Measurements from ENCODE around the gene KDM5A. TPM values are rescaled to one million over a fixed set of nuclear protein-coding genes. Genes with fewer than 3 reads are reported as not detected.
A peak's percentile ranks its signal among the peaks of the same experiment; 100 is the strongest.

The KDM5A gene
- total and polyA plus RNA-seq, 3 donors from 2014 or later = 41.7 to 127 (median 113) TPM

DNA sequence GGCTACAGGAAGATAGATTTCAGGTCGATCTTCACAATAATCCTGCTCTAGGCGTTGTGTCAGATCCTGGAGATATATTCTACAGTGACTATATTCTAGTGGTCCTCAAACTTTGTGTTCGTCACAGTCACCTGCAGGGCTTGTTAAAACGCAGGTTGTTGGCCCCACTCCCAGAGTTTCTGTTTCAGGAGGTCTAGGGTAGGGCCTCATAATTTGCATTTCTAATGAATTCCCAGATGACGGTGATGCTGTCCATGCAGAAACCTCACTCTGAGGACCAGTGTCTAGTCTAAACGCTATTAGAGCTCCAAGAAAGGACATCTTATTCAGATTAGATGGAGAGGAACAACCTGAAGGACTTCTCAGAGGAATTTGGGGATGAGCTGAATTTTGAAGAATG lies 113.3 kb downstream of the KDM5A start:
- DNase-seq = no peak
- no peak overlapping the region for H3K4me3 ChIP-seq
- TF ChIP-seq POLR2A (IDR thresholded peaks at IDR 0.05) = no peak
- TF ChIP-seq, protein P1, sequence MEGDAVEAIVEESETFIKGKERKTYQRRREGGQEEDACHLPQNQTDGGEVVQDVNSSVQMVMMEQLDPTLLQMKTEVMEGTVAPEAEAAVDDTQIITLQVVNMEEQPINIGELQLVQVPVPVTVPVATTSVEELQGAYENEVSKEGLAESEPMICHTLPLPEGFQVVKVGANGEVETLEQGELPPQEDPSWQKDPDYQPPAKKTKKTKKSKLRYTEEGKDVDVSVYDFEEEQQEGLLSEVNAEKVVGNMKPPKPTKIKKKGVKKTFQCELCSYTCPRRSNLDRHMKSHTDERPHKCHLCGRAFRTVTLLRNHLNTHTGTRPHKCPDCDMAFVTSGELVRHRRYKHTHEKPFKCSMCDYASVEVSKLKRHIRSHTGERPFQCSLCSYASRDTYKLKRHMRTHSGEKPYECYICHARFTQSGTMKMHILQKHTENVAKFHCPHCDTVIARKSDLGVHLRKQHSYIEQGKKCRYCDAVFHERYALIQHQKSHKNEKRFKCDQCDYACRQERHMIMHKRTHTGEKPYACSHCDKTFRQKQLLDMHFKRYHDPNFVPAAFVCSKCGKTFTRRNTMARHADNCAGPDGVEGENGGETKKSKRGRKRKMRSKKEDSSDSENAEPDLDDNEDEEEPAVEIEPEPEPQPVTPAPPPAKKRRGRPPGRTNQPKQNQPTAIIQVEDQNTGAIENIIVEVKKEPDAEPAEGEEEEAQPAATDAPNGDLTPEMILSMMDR (IDR thresholded peaks at IDR 0.05) = no peak
- H3K4me1 ChIP-seq = no peaks in the 10 kb centered on the region
- 83% methylated on average over 6 of the region's 6 CpGs for WGBS, 2 donors
- H3K27me3 ChIP-seq = no peaks in the 10 kb centered on the region
- H3K9me3 ChIP-seq = no peaks in the 10 kb centered on the region
- H3K27ac ChIP-seq = no peak overlapping the region
- no peaks in the 10 kb centered on the region for H3K36me3 ChIP-seq (ENCODE audit: low read depth, missing control alignments)
- intact Hi-C loops (cut with DNase I; ENCODE audit: low total_unique reads) = no loop called here

DNA sequence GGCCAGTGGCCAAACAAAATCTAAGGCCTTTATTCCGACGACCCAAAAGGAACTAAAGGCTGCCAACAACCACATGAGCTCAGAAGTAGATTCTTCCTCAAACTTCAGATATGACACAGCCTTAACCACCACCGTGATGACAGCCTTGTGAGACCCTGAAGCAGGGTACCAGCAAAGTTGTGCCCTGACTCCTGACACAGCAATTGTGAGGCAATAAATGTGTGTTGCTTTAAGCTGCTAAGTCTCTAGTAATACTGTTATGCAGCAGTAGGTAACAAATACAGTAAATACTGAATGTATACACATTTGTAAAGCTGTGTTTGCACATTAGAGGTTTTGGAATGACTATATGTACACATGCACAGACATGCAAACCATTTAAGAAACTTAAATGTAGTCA lies 115.7 kb downstream of the KDM5A start:
- no peak overlapping the region for H3K4me3 ChIP-seq
- H3K27me3 ChIP-seq = no peaks in the 10 kb centered on the region
- no peaks in the 10 kb centered on the region for H3K9me3 ChIP-seq
- DNase-seq = no peak
- TF ChIP-seq, protein P1 (IDR thresholded peaks at IDR 0.05) = no peak
- TF ChIP-seq POLR2A (IDR thresholded peaks at IDR 0.05) = no peak
- 32 to 43% methylated on average over 3 of the region's 3 CpGs for whole genome bisulfite sequencing, 2 donors
- H3K36me3 ChIP-seq (ENCODE audit: low read depth, missing control alignments) = no peaks in the 10 kb centered on the region
- H3K27ac ChIP-seq = no peak overlapping the region
- intact Hi-C loops (cut with DNase I; ENCODE audit: low total_unique reads) = no loop called here
- H3K4me1 ChIP-seq = no peaks in the 10 kb centered on the region

DNA sequence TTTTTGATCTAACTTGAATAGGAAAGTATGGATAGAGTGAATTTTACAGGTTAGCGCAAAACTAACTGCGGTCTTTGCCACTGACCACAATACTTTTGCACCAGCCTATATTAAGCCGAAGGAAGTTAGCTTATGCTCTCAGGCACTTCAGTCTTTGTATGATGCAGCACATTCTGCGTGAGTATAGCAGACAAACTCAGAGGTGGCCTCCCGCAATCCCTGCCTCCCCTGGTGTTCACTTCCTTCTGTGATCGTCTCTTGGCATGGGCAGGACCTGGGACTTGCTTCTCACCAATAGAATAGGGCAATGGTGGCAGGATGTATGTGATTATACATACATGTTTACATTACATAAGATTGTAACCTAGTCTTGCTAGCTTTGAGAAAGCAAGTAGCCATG lies 116.2 kb downstream of the KDM5A start:
- 90 to 92% methylated on average over 6 of the region's 6 CpGs for WGBS, 2 donors
- Histone ChIP-seq H3K4me3 (no peak overlapping the region), H3K36me3 (ENCODE audit: low read depth, missing control alignments) (no peaks in the 10 kb centered on the region), H3K27me3 (no peaks in the 10 kb centered on the region), H3K27ac (no peak overlapping the region), H3K4me1 (no peaks in the 10 kb centered on the region), H3K9me3 (no peaks in the 10 kb centered on the region)
- DNase-seq = no peak
- TF ChIP-seq, protein P1 (IDR thresholded peaks at IDR 0.05) = no peak
- no peak for TF ChIP-seq POLR2A (IDR thresholded peaks at IDR 0.05)
- intact Hi-C loops (cut with DNase I; ENCODE audit: low total_unique reads) = no loop called here

DNA sequence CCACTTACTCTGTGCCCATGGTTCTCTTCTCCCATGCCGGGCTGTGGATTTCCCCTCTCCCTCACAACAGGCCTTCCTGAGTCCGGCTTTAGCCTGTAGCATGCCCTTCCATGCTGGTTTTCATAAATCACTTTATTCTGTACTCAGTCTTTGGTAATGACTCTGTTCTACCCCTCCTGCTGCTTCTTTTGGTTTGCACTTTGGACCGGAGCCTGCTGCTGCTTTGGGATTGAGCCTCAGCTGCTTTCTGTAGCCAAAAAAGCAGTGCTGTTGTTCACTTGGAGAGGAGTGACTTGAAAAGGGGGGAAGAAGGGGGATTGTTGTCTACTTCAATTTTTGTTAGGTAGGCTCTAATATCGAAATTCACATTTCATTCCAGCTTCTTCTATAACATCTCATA lies 118.0 kb downstream of the KDM5A start:
- no peaks in the 10 kb centered on the region for H3K36me3 ChIP-seq (ENCODE audit: low read depth, missing control alignments)
- H3K4me1 ChIP-seq = no peaks in the 10 kb centered on the region
- H3K9me3 ChIP-seq = no peaks in the 10 kb centered on the region
- 58 to 67% methylated on average over 4 of the region's 4 CpGs for whole genome bisulfite sequencing, 2 donors
- no peak overlapping the region for H3K4me3 ChIP-seq
- H3K27ac ChIP-seq = no peak overlapping the region
- no peak for TF ChIP-seq POLR2A (IDR thresholded peaks at IDR 0.05)
- TF ChIP-seq, protein P1 (IDR thresholded peaks at IDR 0.05) = no peak
- intact Hi-C loops (cut with DNase I; ENCODE audit: low total_unique reads) = no loop called here
- H3K27me3 ChIP-seq = no peaks in the 10 kb centered on the region
- DNase-seq = peak; percentile 32

DNA sequence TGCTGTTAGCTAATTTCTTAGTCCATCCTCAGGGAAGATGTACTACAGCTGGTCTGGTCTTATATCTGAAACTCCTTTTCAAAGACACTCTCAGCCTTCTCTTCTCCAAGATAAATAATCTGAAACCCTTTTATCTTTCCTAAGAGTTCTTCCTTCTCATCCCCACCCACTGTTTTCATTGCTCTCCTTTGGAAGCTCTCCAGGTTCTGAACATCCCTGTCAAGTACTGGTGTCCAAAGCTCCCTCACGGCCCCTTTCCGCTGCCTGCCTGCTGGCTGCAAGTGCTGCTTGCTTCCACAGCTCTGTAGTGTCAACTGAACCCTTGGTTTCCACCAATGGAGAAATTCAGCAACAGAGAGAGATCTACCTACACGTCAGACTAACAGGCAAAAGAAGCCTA lies 119.9 kb downstream of the KDM5A start:
- Histone ChIP-seq H3K9me3 (no peaks in the 10 kb centered on the region), H3K36me3 (ENCODE audit: low read depth, missing control alignments) (no peaks in the 10 kb centered on the region), H3K27ac (no peak overlapping the region), H3K4me1 (no peaks in the 10 kb centered on the region), H3K4me3 (no peak overlapping the region), H3K27me3 (no peaks in the 10 kb centered on the region)
- WGBS, 2 donors = 20 to 29% methylated on average over 3 of the region's 3 CpGs
- peak; percentile 25 for DNase-seq
- intact Hi-C loops (cut with DNase I; ENCODE audit: low total_unique reads) = no loop called here
- TF ChIP-seq, protein P1 (IDR thresholded peaks at IDR 0.05) = no peak
- no peak for TF ChIP-seq POLR2A (IDR thresholded peaks at IDR 0.05)
